CD14-positive monocyte (primary cell): ENCODE measurements around the gene CLTCL1. TPM values are rescaled to one million over a fixed set of nuclear protein-coding genes. Genes with fewer than 3 reads are reported as not detected.

Experiments used
- DNase-seq, 3 donors: peaks; one replicate each; pipeline ENCODE4 v3.0.0-alpha.2; 2011 to 2022
- H2AFZ ChIP-seq: 2 replicates; pipeline ENCODE4 v1.6.0; 2012; ENCODE audit warnings: mild to moderate bottlenecking, low read depth, low read length, inconsistent platforms; ENCODE audit not compliant: insufficient read depth, poor library complexity, severe bottlenecking
- H3K27ac ChIP-seq, 2 donors: 1 replicate in 1 of 2; 2 replicates in 1 of 2; pipeline ENCODE4 v1.5.1; 2012 to 2013; ENCODE audit warnings: low read length in 2 of 2, control low read depth in 1 of 2, inconsistent platforms in 1 of 2, low read depth in 1 of 2, mild to moderate bottlenecking in 1 of 2
- H3K27me3 ChIP-seq, 2 donors: one replicate each; pipeline versions ENCODE4 v1.6.0 to v1.6.1; 2011 to 2013; ENCODE audit warnings: low read length in 2 of 2; ENCODE audit not compliant: control insufficient read depth in 2 of 2, insufficient read depth in 2 of 2
- H3K36me3 ChIP-seq, 2 donors: replicated peaks in 1 of 2; 1 replicate in 1 of 2; 2 replicates in 1 of 2; pipeline versions ENCODE4 v1.5.1 to v1.6.1; 2012 to 2013; ENCODE audit warnings: low read length in 2 of 2, control low read depth in 1 of 2, inconsistent platforms in 1 of 2, mild to moderate bottlenecking in 1 of 2; ENCODE audit not compliant: insufficient read depth in 2 of 2, control insufficient read depth in 1 of 2
- H3K4me1 ChIP-seq, 2 donors: 1 replicate in 1 of 2; 2 replicates in 1 of 2; pipeline versions ENCODE4 v1.5.1 to v1.6.1; 2012 to 2013; ENCODE audit warnings: low read length in 2 of 2, control low read depth in 1 of 2, inconsistent platforms in 1 of 2, mild to moderate bottlenecking in 1 of 2, moderate library complexity in 1 of 2; ENCODE audit not compliant: insufficient read depth in 2 of 2, control insufficient read depth in 1 of 2
- H3K4me2 ChIP-seq: replicated peaks from 2 replicates; pipeline ENCODE3; 2012; ENCODE audit warnings: low read length, moderate library complexity, mild to moderate bottlenecking; ENCODE audit not compliant: poor library complexity, severe bottlenecking; ENCODE audit errors: extremely low read depth
- H3K4me3 ChIP-seq, 3 experiments: fragments of 200-600 bp in 1 of 3; sonication (generic) in 1 of 3; replicated peaks in 1 of 3; 1 replicate in 2 of 3; 2 replicates in 1 of 3; pipeline ENCODE4 v1.5.1; 2011 to 2013; ENCODE audit warnings: low read length in 3 of 3, mild to moderate bottlenecking in 3 of 3, control low read depth in 2 of 3, low read depth in 2 of 3, inconsistent platforms in 1 of 3, moderate library complexity in 1 of 3
- H3K79me2 ChIP-seq: 2 replicates; pipeline ENCODE4 v1.6.0; 2012; ENCODE audit warnings: mild to moderate bottlenecking, control low read depth, inconsistent platforms, low read length, moderate library complexity; ENCODE audit not compliant: insufficient read depth
- H3K9ac ChIP-seq: 2 replicates; pipeline ENCODE4 v1.6.0; 2017; ENCODE audit warnings: low read length, mild to moderate bottlenecking; ENCODE audit not compliant: insufficient read depth, poor library complexity, severe bottlenecking
- H3K9me3 ChIP-seq, 2 donors: replicated peaks in 1 of 2; 1 replicate in 1 of 2; 2 replicates in 1 of 2; pipeline versions ENCODE4 v1.5.1 to v1.6.1; 2012 to 2013; ENCODE audit warnings: low read length in 2 of 2, control low read depth in 1 of 2; ENCODE audit not compliant: control insufficient read depth in 1 of 2, insufficient read depth in 1 of 2
- H4K20me1 ChIP-seq: 2 replicates; pipeline ENCODE4 v1.6.0; 2012; ENCODE audit warnings: mild to moderate bottlenecking, low read length, control low read depth, moderate library complexity; ENCODE audit not compliant: insufficient read depth
- H3K27ac Mint-ChIP-seq, 7 donors: one replicate each; pipeline ENCODE4 v1.8.0; 2020; ENCODE audit warnings: mild to moderate bottlenecking in 7 of 7, mixed read lengths in 7 of 7, moderate library complexity in 6 of 7, inconsistent platforms in 2 of 7
- H3K27me3 Mint-ChIP-seq, 3 donors: one replicate each; pipeline ENCODE4 v1.8.0; 2021 to 2022; ENCODE audit warnings: low read depth in 3 of 3, mild to moderate bottlenecking in 3 of 3, mixed read lengths in 3 of 3, moderate library complexity in 3 of 3, inconsistent platforms in 1 of 3
- H3K36me3 Mint-ChIP-seq, 2 donors: one replicate each; pipeline ENCODE4 v1.8.0; 2020; ENCODE audit warnings: mixed read lengths in 2 of 2, inconsistent platforms in 1 of 2, mild to moderate bottlenecking in 1 of 2
- H3K4me1 Mint-ChIP-seq: one replicate; pipeline ENCODE4 v1.8.0; 2020; ENCODE audit warnings: mild to moderate bottlenecking, mixed read lengths
- H3K4me3 Mint-ChIP-seq, 2 donors: one replicate each; pipeline ENCODE4 v1.8.0; 2020; ENCODE audit warnings: mild to moderate bottlenecking in 2 of 2, mixed read lengths in 2 of 2, moderate library complexity in 1 of 2
- H3K9me3 Mint-ChIP-seq, 7 donors: one replicate each; pipeline ENCODE4 v1.8.0; 2020 to 2022; ENCODE audit warnings: mixed read lengths in 7 of 7, mild to moderate bottlenecking in 6 of 7, moderate library complexity in 6 of 7, inconsistent platforms in 2 of 7
- WGBS: methylation state at CpG from one replicate; pipeline ENCODE4 v1.1.5; 2013; ENCODE audit warnings: missing lambda C conversion rate; ENCODE audit not compliant: insufficient coverage; 5-methylcytosine and 5-hydroxymethylcytosine counted together
- intact Hi-C, 2 donors: fragments of 100-400 bp; cut with micrococcal nuclease; formaldehyde crosslinking; loops; one replicate each; pipeline versions ENCODE4 v1.15.0 to v1.15.1; 2023
- polyA plus RNA-seq, 3 donors: library from polyadenylated mRNA; depleted of rRNA in 1 of 3; unstranded in 2 of 3; stranded (reverse) in 1 of 3; fragments of 300-500 nt in 2 of 3; fragments of >200 nt in 1 of 3; fragmentation: Illumina TruSeq in 2 of 3; gene quantifications; 1 replicate in 2 of 3; 2 replicates in 1 of 3; pipeline ENCODE4 v1.2.3, GENCODE V29; 2012 to 2021
- TF ChIP-seq, protein P1 (sequence below): fragments of 200-600 bp; IDR thresholded peaks from one replicate; pipeline ENCODE4 v1.8.0; 2022; ENCODE audit warnings: antibody characterized with exemption, mild to moderate bottlenecking

The CLTCL1 gene
- polyA plus RNA-seq, 3 donors: 5.1 to 17.0 (median 6.1) TPM

DNA sequence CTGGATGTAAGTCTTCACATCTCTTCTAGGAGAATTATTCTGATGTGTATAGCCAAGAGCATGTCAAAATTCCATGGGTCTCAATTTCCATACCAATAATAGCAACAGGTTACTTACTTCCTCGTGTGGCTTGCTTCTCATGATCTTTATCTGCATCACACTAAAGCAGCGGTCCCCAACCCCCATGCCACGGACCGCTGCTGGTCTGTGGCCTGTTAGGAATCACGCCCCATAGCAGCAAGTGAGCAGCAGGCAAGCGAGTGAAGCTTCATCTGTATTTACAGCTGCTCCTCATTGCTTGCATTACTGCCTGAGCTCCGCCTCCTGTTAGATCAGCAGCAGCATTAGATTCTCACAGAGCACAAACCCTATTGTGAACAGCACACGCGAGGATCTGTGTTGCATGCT lies 84.1 kb downstream of the CLTCL1 start:
- no peak overlapping the region for H3K9ac ChIP-seq
- Mint-ChIP-seq H3K4me3 (no peak overlapping the region), H3K36me3 (peaks cover 67 to 93% of the 10 kb centered on the region in 2 donors), H3K27ac (no peak overlapping the region), H3K27me3 (peaks cover 0 to 1% (median 0%) of the 10 kb centered on the region in 3 donors), H3K4me1 (no peaks in the 10 kb centered on the region), H3K9me3 (peaks cover 0 to 8% (median 0%) of the 10 kb centered on the region in 7 donors)
- intact Hi-C loops: no loop called here
- no peaks in the 10 kb centered on the region for H3K27me3 ChIP-seq
- H3K79me2 ChIP-seq: no peaks in the 10 kb centered on the region
- no peak overlapping the region for H3K4me3 ChIP-seq
- DNase-seq: no peak
- peaks cover 65 to 98% of the 10 kb centered on the region in 2 donors for H3K36me3 ChIP-seq
- no peaks in the 10 kb centered on the region for H3K9me3 ChIP-seq
- H3K4me1 ChIP-seq: no peaks in the 10 kb centered on the region
- TF ChIP-seq, protein P1, sequence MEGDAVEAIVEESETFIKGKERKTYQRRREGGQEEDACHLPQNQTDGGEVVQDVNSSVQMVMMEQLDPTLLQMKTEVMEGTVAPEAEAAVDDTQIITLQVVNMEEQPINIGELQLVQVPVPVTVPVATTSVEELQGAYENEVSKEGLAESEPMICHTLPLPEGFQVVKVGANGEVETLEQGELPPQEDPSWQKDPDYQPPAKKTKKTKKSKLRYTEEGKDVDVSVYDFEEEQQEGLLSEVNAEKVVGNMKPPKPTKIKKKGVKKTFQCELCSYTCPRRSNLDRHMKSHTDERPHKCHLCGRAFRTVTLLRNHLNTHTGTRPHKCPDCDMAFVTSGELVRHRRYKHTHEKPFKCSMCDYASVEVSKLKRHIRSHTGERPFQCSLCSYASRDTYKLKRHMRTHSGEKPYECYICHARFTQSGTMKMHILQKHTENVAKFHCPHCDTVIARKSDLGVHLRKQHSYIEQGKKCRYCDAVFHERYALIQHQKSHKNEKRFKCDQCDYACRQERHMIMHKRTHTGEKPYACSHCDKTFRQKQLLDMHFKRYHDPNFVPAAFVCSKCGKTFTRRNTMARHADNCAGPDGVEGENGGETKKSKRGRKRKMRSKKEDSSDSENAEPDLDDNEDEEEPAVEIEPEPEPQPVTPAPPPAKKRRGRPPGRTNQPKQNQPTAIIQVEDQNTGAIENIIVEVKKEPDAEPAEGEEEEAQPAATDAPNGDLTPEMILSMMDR: no peak
- H4K20me1 ChIP-seq: no peaks in the 10 kb centered on the region
- no peak overlapping the region for H2AFZ ChIP-seq
- H3K4me2 ChIP-seq: no peak overlapping the region
- H3K27ac ChIP-seq: no peak overlapping the region
- 71% methylated on average over 7 of the region's 9 CpGs for WGBS

DNA sequence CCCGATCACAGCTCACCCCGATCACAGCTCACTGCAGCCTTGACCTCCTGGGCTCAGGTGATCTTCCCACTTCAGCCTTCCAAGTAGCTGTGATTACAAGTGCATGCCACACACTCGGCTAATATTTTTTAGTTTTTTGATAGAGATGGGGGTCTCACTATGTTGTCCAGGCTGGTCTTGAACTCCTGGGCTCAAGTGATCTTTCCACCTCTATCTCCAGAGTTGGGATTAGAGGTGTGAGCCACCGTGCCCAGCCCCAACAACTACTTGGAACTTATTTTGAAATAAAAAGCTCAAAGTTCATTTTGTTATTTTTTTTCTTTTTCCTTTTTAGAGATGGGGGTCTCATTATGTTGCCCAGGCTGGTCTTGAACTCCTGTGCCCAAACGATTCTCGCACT lies 85.2 kb downstream of the CLTCL1 start:
- Histone ChIP-seq H3K9ac (no peak overlapping the region), H3K27ac (no peak overlapping the region), H3K9me3 (no peaks in the 10 kb centered on the region), H3K4me3 (no peak overlapping the region), H4K20me1 (no peaks in the 10 kb centered on the region), H3K4me2 (no peak overlapping the region), H2AFZ (no peak overlapping the region), H3K79me2 (no peaks in the 10 kb centered on the region), H3K36me3 (peaks cover 69 to 95% of the 10 kb centered on the region in 2 donors), H3K4me1 (no peaks in the 10 kb centered on the region), H3K27me3 (no peaks in the 10 kb centered on the region)
- WGBS: 100% methylated on average over 2 of the region's 6 CpGs
- TF ChIP-seq, protein P1: no peak
- DNase-seq: no peak
- no peak overlapping the region for H3K4me3 Mint-ChIP-seq
- peaks cover 0 to 1% (median 0%) of the 10 kb centered on the region in 3 donors for H3K27me3 Mint-ChIP-seq
- peaks cover 73 to 94% of the 10 kb centered on the region in 2 donors for H3K36me3 Mint-ChIP-seq
- H3K9me3 Mint-ChIP-seq: peaks cover 0 to 8% (median 0%) of the 10 kb centered on the region in 7 donors
- H3K27ac Mint-ChIP-seq: peak overlapping the region in 2 of 7 donors; percentile 26 to 62
- intact Hi-C loops: no loop called here
- H3K4me1 Mint-ChIP-seq: no peaks in the 10 kb centered on the region
